Stimulated activated memory B cell treated with anti-CD40 and anti-IgM and Interleukin-4, amounts not matched to agents 10 μg/mL and 1 μg/mL and 100 μg/mL, for 72 hours (primary cell): ENCODE measurements around the gene VWC2.
A peak's percentile ranks its signal among the peaks of the same experiment; 100 is the strongest.

Experiments used
- ATAC-seq: fragments of 150-1000 bp; cut with Tn5 transposase; 2 replicates; pipeline ENCODE4 v1.10.0; 2021
- H3K27ac Mint-ChIP-seq: one replicate; pipeline ENCODE4 v1.8.0; 2022; ENCODE audit warnings: mild to moderate bottlenecking, mixed read lengths
- H3K27me3 Mint-ChIP-seq: one replicate; pipeline ENCODE4 v1.8.0; 2022; ENCODE audit warnings: mixed read lengths
- H3K36me3 Mint-ChIP-seq: one replicate; pipeline ENCODE4 v1.8.0; 2022; ENCODE audit warnings: mixed read lengths
- H3K4me1 Mint-ChIP-seq: one replicate; pipeline ENCODE4 v1.8.0; 2022; ENCODE audit warnings: mixed read lengths
- H3K4me3 Mint-ChIP-seq: one replicate; pipeline ENCODE4 v1.8.0; 2022; ENCODE audit warnings: mild to moderate bottlenecking, moderate library complexity, mixed read lengths
- H3K9me3 Mint-ChIP-seq: one replicate; pipeline ENCODE4 v1.8.0; 2022; ENCODE audit warnings: mixed read lengths

VWC2 gene

DNA sequence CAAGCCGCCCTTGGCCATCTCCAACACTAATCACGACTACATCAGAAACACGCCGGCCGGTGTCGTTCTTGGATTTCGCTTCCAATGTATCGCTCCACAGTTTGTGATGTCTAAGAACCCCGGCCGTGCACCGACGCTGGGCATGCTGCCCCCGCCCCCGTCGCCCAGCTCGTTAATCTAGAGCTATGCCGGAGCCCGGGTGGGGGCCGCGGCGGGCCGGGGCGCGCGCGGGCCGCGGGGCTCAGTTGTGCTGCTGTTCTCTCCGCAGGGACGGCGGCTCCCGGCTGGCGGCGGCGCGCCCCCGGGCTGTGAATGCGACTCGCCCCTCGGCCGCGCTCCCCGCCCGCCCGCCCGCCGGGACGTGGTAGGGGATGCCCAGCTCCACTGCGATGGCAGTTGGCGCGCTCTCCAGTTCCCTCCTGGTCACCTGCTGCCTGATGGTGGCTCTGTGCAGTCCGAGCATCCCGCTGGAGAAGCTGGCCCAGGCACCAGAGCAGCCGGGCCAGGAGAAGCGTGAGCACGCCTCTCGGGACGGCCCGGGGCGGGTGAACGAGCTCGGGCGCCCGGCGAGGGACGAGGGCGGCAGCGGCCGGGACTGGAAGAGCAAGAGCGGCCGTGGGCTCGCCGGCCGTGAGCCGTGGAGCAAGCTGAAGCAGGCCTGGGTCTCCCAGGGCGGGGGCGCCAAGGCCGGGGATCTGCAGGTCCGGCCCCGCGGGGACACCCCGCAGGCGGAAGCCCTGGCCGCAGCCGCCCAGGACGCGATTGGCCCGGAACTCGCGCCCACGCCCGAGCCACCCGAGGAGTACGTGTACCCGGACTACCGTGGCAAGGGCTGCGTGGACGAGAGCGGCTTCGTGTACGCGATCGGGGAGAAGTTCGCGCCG is 1.9 kb downstream of the VWC2 start:
- Mint-ChIP-seq H3K4me1 (peaks cover 12% of the 10 kb centered on the region), H3K9me3 (peaks cover 2% of the 10 kb centered on the region), H3K36me3 (no peaks in the 10 kb centered on the region), H3K27me3 (peaks cover 66% of the 10 kb centered on the region), H3K27ac (no peak overlapping the region), H3K4me3 (peak overlapping the region; percentile 43)
- no peak for ATAC-seq

DNA sequence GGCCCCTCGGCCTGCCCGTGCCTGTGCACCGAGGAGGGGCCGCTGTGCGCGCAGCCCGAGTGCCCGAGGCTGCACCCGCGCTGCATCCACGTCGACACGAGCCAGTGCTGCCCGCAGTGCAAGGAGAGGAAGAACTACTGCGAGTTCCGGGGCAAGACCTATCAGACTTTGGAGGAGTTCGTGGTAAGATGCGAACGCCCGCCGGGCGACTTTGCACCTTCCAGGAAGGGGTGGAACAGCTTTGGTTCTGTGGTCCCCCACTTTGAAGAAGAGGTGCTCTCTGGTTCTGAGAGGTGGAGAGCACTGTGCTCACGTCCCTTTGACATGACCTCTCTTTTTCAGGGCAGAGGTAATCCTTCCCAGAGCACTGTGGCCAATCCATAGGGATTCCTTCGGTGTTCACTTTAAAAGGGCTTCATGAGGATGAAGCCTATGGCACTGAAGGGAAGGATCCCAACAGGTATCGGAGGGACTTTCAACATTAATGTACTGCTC is 2.6 kb downstream of the VWC2 start:
- H3K36me3 Mint-ChIP-seq = no peaks in the 10 kb centered on the region
- H3K9me3 Mint-ChIP-seq = no peaks in the 10 kb centered on the region
- peaks cover 12% of the 10 kb centered on the region for H3K4me1 Mint-ChIP-seq
- H3K27ac Mint-ChIP-seq = no peak overlapping the region
- peaks cover 61% of the 10 kb centered on the region for H3K27me3 Mint-ChIP-seq
- no peak overlapping the region for H3K4me3 Mint-ChIP-seq
- no peak for ATAC-seq

DNA sequence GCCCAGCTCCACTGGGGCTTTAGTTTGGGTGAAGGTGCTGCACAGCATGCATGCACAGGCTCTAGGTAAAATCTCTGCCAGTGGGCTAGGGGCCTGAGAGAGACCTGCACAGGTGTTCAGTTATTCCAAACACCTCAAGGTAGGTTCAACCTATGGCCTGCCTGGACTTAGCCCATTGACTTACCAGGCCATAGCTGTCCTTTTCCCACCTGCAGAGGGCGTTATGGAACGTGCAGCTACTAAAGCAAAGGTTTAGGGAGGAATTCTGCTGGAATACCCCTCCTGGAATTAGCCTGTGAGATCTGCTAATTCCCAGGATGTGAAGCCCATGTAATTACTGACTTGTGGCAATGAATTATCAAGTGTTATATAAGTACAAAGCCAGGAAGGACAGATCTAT is 3.6 kb downstream of the VWC2 start:
- Mint-ChIP-seq H3K27me3 (peaks cover 51% of the 10 kb centered on the region), H3K4me1 (peaks cover 12% of the 10 kb centered on the region), H3K4me3 (no peak overlapping the region), H3K36me3 (no peaks in the 10 kb centered on the region), H3K9me3 (no peaks in the 10 kb centered on the region), H3K27ac (no peak overlapping the region)
- no peak for ATAC-seq

DNA sequence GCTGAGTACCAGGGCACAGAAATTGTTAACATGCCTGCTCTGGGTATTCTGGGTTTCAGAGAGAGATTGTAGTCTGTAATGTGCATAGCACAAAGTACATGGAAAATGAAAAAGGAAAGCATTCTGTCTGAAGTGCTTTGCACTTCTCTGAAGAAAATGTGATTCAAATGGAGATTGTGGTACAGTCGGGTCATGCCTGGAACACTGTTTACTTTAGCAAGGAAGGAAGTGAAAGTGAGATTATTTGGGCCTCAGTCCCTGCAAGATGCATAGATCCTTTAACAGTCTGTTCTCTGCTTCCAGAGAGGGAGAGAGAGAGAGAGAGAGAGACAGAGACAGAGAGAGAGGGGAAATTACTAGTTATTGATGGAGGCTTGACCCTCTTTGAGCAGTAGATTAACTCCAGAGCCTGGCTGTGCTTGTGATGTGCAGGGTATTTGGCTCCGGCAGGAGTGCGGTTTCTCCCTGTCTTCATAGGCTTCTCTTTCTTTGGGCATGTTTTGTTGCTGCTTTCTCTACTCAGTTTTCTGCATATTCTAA is 5.4 kb downstream of the VWC2 start:
- H3K36me3 Mint-ChIP-seq = no peaks in the 10 kb centered on the region
- ATAC-seq = no peak
- H3K27me3 Mint-ChIP-seq = peaks cover 35% of the 10 kb centered on the region
- peaks cover 4% of the 10 kb centered on the region for H3K4me1 Mint-ChIP-seq
- no peaks in the 10 kb centered on the region for H3K9me3 Mint-ChIP-seq
- no peak overlapping the region for H3K4me3 Mint-ChIP-seq
- H3K27ac Mint-ChIP-seq = no peak overlapping the region

DNA sequence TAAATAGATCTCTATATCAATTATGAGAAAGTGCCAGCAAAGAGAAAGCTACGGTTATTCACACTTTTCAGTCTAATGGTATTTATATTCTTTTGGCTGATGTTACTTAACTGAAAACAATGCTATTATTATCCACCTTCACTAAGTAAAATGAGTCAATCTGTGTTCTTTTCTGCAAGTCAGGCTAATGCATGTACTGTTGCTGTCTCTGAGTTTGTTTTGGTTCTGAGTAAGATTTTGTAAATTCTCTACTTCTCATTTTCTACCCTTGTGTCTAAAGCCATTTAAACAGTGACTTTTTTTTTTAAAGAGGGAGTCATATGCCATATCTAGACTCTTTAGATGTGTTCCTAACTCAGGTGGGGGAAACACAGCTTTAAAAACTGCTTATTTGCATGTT is 7.5 kb downstream of the VWC2 start:
- no peak for ATAC-seq
- H3K27me3 Mint-ChIP-seq = peaks cover 14% of the 10 kb centered on the region
- no peak overlapping the region for H3K27ac Mint-ChIP-seq
- no peak overlapping the region for H3K4me3 Mint-ChIP-seq
- no peaks in the 10 kb centered on the region for H3K9me3 Mint-ChIP-seq
- no peaks in the 10 kb centered on the region for H3K4me1 Mint-ChIP-seq
- H3K36me3 Mint-ChIP-seq = no peaks in the 10 kb centered on the region

DNA sequence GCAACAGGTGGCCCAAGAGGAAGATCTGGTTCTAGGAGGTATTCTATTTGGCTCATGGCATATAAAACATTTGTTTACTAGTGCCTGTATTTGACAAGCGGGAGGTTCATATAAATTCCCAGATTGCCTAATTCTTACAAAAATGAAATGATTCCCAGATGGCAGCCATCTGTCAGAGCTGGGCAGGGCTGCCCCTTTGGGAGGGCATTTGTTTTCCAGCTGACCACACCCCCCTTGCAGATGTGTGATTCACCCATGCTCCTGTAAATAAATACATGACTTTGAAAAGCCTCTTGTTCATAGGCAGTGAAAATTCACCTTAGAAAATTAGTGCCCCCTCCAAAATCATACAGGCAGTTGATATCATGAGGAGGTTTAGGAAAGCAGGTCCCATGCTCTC is 8.6 kb downstream of the VWC2 start:
- Mint-ChIP-seq H3K36me3 (no peaks in the 10 kb centered on the region), H3K27me3 (peaks cover 9% of the 10 kb centered on the region), H3K4me1 (no peaks in the 10 kb centered on the region), H3K27ac (no peak overlapping the region), H3K4me3 (no peak overlapping the region), H3K9me3 (peaks cover 3% of the 10 kb centered on the region)
- no peak for ATAC-seq

DNA sequence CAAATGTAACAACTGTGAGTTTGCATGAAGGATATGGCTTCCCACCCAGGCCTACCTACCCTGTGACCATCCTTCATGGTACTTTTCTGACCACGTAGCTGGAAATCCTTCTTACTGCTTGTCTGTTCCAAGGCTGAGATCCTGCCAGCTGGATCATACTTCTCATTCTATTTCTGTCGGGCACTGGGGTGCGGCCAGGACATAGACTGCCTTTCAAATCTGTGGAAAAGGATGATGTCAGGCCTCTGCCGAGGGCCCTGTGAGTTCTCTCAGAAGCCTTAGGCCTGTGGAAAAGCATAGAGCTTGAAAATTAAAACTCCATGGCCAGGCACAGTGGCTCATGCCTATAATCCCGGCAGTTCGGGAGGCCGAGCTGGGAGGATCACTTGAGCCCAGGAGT is 10.0 kb downstream of the VWC2 start:
- H3K9me3 Mint-ChIP-seq = peaks cover 6% of the 10 kb centered on the region
- no peak overlapping the region for H3K4me3 Mint-ChIP-seq
- ATAC-seq = no peak
- no peaks in the 10 kb centered on the region for H3K4me1 Mint-ChIP-seq
- no peak overlapping the region for H3K27ac Mint-ChIP-seq
- H3K36me3 Mint-ChIP-seq = no peaks in the 10 kb centered on the region
- H3K27me3 Mint-ChIP-seq = peaks cover 9% of the 10 kb centered on the region

DNA sequence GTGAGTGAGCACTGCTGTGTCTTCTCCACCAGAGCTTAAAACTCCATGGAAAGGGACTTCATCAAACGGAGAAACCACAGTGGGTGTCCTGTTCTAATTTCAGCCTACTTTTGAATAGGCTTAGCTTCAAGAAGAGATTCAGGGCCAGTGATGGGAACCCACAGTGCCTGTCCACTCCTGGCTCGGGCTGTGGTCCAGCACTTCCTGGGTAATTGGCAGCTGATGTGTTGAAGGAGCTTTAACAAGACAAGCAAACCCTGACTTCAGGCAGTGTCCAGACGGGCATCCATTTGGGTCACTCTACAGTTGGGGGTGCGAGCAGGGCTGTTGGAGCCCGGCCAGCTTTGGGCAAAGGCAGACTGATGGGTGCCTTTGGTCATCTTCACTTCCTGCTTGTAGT is 14.5 kb downstream of the VWC2 start:
- no peak overlapping the region for H3K27ac Mint-ChIP-seq
- H3K4me1 Mint-ChIP-seq = no peaks in the 10 kb centered on the region
- H3K9me3 Mint-ChIP-seq = peaks cover 14% of the 10 kb centered on the region
- H3K4me3 Mint-ChIP-seq = no peak overlapping the region
- H3K36me3 Mint-ChIP-seq = no peaks in the 10 kb centered on the region
- H3K27me3 Mint-ChIP-seq = no peaks in the 10 kb centered on the region
- no peak for ATAC-seq

DNA sequence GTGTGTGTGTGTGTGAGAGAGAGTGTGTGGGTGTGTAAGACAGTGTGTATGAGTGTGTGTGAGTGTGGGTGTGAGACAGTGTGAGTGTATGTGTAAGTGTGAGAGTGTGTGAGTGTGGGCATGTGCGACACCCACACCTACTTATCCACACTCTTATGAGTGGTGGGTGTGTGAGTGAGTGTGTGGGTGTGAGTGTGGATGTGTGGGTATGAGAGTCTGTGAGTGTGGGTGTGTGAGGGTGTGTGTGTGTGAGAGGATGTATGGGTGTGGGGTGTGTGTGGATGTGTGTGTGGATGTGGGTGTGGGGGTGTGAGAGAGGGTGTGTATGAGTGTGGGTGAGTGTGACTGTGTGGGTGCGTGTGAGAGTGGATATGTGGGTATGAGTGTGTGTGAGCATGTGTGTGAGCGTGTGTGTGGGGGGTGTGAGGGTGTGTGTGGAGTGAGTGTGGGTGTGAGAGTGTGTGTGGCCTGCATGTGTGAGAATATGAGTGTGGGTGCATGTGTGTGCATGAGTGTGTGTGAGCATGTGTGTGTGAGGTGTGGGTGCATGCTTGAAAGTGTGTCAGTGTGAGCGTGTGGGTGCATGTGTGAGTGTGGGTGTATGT is 15.1 kb downstream of the VWC2 start:
- no peak for ATAC-seq
- H3K36me3 Mint-ChIP-seq = no peaks in the 10 kb centered on the region

DNA sequence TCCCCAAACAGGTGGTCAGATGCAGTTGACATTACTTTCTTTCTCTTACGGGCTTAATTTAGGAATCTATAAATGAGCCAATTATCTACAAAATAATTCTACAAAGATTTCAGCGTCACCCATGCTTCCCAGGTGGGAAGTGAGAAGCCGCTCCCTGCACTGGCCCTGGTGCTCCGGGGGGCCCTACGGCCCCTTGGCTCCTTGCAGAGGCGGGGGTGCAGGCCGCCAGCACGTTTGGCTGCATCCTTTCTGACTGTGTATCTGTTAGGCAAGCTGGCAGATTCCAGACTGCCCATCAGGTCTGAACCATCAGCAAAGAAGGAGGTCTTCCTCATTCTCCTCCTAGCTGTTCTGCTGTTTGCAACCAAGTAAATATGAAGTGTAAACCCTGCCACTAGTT is 16.3 kb downstream of the VWC2 start:
- Mint-ChIP-seq H3K4me3 (no peak overlapping the region), H3K9me3 (peaks cover 15% of the 10 kb centered on the region), H3K4me1 (no peaks in the 10 kb centered on the region), H3K27me3 (no peaks in the 10 kb centered on the region), H3K27ac (no peak overlapping the region), H3K36me3 (no peaks in the 10 kb centered on the region)
- no peak for ATAC-seq

More for the DNA sequence above, 15.1 kb downstream of the VWC2 start:
- no peaks in the 10 kb centered on the region for H3K27me3 Mint-ChIP-seq
- peaks cover 14% of the 10 kb centered on the region for H3K9me3 Mint-ChIP-seq
- no peak overlapping the region for H3K4me3 Mint-ChIP-seq
- H3K27ac Mint-ChIP-seq = no peak overlapping the region
- H3K4me1 Mint-ChIP-seq = no peaks in the 10 kb centered on the region

DNA sequence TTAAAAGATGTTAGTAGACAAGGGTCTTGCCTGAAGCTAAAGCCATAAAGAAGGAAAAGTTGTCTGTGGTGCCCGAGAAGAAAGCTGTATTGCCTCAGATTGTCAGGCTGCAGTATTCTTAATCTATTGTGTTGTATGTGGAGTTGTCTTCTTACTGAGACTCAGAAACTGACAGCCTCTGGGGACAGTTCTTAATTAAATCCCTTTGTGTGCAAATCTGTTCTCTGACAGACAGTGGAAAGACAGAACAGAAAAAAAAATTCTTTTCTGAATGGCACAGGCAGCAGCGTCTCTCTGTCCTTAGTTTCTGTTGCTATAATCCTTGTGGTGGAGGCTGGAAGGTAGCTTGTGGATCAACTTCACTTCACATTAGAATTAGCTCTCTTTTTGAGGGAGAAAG is 16.8 kb downstream of the VWC2 start:
- peaks cover 16% of the 10 kb centered on the region for H3K9me3 Mint-ChIP-seq
- H3K36me3 Mint-ChIP-seq = no peaks in the 10 kb centered on the region
- ATAC-seq = no peak
- no peaks in the 10 kb centered on the region for H3K4me1 Mint-ChIP-seq
- H3K27me3 Mint-ChIP-seq = no peaks in the 10 kb centered on the region
- no peak overlapping the region for H3K4me3 Mint-ChIP-seq
- no peak overlapping the region for H3K27ac Mint-ChIP-seq

DNA sequence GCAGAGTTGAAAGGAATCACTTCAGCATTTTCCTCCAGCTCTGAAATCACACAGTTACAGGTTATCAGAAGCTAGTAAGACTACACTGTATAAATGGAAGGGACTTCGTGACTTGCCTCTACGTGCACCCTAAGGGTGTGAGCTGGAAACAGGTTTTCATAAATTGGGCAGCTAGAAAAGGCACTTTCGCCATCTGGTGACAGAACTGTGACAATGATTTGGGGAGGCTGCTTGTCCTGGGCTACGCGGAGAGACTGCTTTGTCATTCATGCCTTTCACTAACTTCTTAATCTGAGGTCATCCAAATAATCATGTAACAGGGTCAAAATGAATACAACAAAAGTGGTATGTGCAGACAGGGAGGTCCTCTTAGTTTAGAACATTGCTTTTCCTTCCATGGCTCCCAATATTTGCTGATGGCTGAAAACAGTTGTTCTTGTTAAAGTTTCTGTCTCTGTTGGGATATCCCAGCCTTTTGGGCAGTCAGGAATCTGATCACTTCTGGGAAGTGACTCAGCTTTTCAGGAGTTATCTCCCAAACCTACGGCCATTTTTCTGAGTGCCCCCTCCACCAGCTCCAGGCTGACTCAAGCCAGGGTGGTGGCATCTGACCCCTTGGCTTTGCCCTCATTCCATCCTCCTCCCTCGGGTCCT is 17.8 kb downstream of the VWC2 start:
- ATAC-seq = no peak
- H3K4me1 Mint-ChIP-seq = no peaks in the 10 kb centered on the region
- H3K27ac Mint-ChIP-seq = no peak overlapping the region

DNA sequence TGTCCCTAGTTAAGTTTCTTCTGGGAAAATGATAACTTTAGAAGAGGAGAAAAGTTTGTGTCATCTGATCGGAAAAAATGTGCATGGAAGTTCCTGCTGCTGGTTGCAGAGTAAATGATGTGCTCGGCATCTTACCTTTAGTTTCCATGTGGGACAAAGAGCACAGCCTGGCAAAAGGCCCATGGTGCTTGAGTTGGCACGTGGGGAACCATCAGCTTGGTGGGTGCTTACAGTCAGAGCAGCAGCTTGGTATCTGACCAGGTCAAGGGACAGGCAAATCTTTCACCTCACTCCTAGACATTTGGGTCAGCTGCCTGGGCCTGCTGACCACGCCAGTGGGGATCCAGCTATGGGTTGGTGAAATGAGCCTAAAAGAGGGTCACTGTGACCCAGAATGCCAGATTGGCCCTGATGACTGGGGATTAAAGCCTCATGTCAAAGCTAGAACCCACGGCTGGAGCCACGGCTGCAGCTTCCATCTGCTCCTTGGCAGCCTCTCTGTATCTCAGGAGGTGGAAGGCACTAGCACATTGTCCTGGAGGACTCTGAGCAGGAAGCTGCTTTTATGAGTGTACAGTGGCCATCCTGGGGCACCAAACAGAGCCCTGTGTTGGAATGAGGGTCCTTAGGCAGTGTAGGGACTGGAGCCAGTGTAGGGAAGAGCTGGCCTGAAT is 24.7 kb downstream of the VWC2 start:
- ATAC-seq = peak; percentile 32
- H3K4me3 Mint-ChIP-seq = no peak overlapping the region
- H3K36me3 Mint-ChIP-seq = no peaks in the 10 kb centered on the region
- peaks cover 1% of the 10 kb centered on the region for H3K27me3 Mint-ChIP-seq
- no peaks in the 10 kb centered on the region for H3K4me1 Mint-ChIP-seq
- no peak overlapping the region for H3K27ac Mint-ChIP-seq
- H3K9me3 Mint-ChIP-seq = peaks cover 2% of the 10 kb centered on the region

More for the DNA sequence above, 17.8 kb downstream of the VWC2 start:
- Mint-ChIP-seq H3K27me3 (no peaks in the 10 kb centered on the region), H3K36me3 (no peaks in the 10 kb centered on the region), H3K9me3 (peaks cover 16% of the 10 kb centered on the region), H3K4me3 (no peak overlapping the region)

DNA sequence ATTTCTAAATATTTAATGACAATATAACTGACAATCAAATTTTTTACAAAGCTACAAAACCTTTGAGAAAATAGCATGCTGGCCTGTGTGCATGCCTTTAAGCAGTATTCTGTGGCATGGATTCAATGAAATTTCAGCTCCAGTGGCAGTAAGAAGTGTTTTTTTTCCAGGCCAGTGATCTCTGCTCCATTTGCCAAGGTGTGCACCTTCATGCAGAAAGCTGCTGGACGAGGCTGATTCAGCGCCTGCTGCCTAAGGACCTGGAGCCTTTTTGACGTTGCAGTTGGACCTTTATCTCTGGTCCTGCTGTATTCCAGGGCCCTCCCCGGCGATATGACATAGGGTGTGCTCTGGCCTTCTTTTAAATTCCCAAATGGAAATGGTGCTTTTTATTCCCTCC is 26.6 kb downstream of the VWC2 start:
- Mint-ChIP-seq H3K9me3 (no peaks in the 10 kb centered on the region), H3K4me3 (no peak overlapping the region), H3K36me3 (no peaks in the 10 kb centered on the region), H3K27ac (no peak overlapping the region), H3K4me1 (no peaks in the 10 kb centered on the region), H3K27me3 (peaks cover 10% of the 10 kb centered on the region)
- ATAC-seq = no peak

DNA sequence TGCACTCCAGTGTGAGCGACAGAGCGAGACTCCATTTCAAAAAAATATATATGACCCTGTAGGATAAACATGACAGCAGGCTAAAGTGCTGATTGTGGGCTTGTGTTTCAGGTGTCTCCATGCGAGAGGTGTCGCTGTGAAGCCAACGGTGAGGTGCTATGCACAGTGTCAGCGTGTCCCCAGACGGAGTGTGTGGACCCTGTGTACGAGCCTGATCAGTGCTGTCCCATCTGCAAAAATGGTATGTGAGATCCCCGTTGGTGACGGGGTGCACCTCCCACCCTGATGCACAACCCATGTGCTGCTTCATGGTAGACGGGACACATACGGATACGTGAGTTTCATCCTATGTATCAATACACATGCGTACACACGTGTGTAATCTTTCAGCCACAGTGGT is 29.2 kb downstream of the VWC2 start:
- Mint-ChIP-seq H3K4me3 (no peak overlapping the region), H3K27me3 (peaks cover 10% of the 10 kb centered on the region), H3K27ac (no peak overlapping the region), H3K9me3 (no peaks in the 10 kb centered on the region), H3K36me3 (no peaks in the 10 kb centered on the region), H3K4me1 (no peaks in the 10 kb centered on the region)
- ATAC-seq = no peak
